Measurements from ENCODE around the gene TEX19. TPM values are rescaled to one million over a fixed set of nuclear protein-coding genes. Genes with fewer than 3 reads are reported as not detected.

The TEX19 gene
- total RNA-seq, 4 donors from 2014 or later = not detected

DNA sequence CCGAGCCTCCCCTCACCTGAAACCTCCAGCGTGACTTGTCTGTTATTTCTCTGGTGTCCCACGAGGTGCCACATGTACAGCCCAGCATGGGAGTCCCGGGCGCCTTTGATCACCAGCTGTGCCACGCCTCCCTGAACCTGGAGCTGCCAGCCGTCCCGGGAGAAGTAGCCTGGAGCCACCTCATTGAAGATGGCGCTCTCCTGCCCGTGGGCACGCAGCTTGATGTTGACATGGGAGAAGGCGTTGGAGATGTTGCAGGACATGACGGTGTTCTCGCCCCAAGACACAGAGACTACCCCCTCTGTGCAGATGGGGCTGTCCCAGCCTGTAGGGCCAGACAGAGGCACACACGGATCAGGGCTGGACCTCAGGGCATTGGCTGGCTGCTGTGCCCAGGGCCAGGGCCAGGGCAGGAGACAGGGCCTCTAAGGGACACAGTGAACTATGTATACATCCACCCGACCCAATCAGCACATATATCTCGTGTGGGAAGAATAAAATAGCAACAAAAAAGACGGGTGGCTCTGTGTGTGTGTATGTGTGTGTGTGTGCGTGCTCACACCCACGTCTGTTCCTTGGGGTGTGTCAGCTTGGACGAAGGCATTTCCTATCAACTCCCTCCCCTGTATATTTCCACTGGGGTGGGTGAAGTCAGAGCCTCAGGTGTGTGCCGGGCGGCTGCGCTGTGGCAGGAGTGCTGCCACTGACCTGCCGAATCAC, 34.3 kb upstream of the TEX19 start:
- DNase-seq (ENCODE audit: low spot score in 2 of 2) = no peak
- WGBS, 2 donors = 49 to 60% methylated on average over 24 to 25 of the region's 25 CpGs
- TF ChIP-seq, protein P1, sequence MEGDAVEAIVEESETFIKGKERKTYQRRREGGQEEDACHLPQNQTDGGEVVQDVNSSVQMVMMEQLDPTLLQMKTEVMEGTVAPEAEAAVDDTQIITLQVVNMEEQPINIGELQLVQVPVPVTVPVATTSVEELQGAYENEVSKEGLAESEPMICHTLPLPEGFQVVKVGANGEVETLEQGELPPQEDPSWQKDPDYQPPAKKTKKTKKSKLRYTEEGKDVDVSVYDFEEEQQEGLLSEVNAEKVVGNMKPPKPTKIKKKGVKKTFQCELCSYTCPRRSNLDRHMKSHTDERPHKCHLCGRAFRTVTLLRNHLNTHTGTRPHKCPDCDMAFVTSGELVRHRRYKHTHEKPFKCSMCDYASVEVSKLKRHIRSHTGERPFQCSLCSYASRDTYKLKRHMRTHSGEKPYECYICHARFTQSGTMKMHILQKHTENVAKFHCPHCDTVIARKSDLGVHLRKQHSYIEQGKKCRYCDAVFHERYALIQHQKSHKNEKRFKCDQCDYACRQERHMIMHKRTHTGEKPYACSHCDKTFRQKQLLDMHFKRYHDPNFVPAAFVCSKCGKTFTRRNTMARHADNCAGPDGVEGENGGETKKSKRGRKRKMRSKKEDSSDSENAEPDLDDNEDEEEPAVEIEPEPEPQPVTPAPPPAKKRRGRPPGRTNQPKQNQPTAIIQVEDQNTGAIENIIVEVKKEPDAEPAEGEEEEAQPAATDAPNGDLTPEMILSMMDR (IDR thresholded peaks at IDR 0.05) = no peak
- TF ChIP-seq POLR2A (IDR thresholded peaks at IDR 0.05) = no peak
- H3K4me3 ChIP-seq (ENCODE audit: low read depth, poor library complexity, severe bottlenecking) = no peak overlapping the region
- intact Hi-C loops (cut with DNase I; ENCODE audit: low total_unique reads) = no loop called here

- intact Hi-C loops (cut with DNase I; ENCODE audit: low total_unique reads) = no loop called here
- WGBS, 2 donors = 86 to 90% methylated on average over 25 to 28 of the region's 30 CpGs
These were observed 33.5 kb upstream of the TEX19 start for GRCh38 chr17:82325286-82326180.

DNA sequence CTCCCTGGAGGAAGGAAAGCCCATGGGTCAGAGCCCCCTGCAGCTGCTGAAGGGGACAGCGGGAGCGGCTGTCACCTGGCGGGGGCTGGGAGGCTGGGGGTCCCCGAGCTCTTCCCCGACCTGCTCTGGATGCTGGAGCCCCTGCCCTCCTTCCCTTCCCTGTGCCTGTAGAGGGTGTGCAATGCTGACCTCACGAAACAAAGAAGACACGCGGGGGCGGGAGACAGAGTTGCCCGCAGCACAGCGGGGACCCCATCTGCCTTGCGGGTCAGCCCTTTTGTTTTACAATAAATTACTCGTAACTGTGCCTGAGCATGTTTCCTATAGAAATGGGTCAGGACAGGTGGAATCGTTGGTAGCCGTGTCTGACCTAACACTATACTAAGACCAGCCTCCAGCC, 31.8 kb upstream of the TEX19 start:
- DNase-seq (ENCODE audit: low spot score in 2 of 2) = no peak
- intact Hi-C loops (cut with DNase I; ENCODE audit: low total_unique reads) = no loop called here
- TF ChIP-seq POLR2A (IDR thresholded peaks at IDR 0.05) = no peak
- TF ChIP-seq, protein P1 (IDR thresholded peaks at IDR 0.05) = no peak
- H3K4me3 ChIP-seq (ENCODE audit: low read depth, poor library complexity, severe bottlenecking) = no peak overlapping the region
- 83 to 84% methylated on average over 15 of the region's 15 CpGs for WGBS, 2 donors

More at GRCh38 chr17:82325286-82326180, 33.5 kb upstream of the TEX19 start:
- TF ChIP-seq, protein P1 (IDR thresholded peaks at IDR 0.05) = no peak
- no peak for TF ChIP-seq POLR2A (IDR thresholded peaks at IDR 0.05)
- no peak overlapping the region for H3K4me3 ChIP-seq (ENCODE audit: low read depth, poor library complexity, severe bottlenecking)
- DNase-seq (ENCODE audit: low spot score in 2 of 2) = no peak

DNA sequence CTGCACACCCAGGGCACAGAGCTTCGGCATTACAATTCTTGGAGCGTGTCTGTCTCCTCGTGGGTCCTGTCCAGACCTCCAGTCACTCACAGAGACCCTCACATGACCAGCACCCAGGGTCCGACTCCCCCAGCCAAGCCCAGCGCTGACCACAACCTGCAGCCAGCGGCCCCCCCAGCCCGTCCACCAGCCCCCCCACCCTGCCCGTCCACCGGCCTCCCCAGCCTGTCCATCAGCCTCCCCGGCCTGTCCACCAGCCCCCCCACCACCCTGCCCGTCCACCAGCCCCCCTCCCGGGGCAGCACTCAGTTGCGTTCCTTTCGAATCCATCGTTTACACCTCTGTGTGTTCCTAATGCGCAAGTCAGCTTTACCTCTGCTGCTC, 31.3 kb upstream of the TEX19 start:
- TF ChIP-seq, protein P1 (IDR thresholded peaks at IDR 0.05) = no peak
- TF ChIP-seq POLR2A (IDR thresholded peaks at IDR 0.05) = no peak
- no peak overlapping the region for H3K4me3 ChIP-seq (ENCODE audit: low read depth, poor library complexity, severe bottlenecking)
- no peak for DNase-seq (ENCODE audit: low spot score in 2 of 2)
- intact Hi-C loops (cut with DNase I; ENCODE audit: low total_unique reads) = no loop called here
- WGBS, 2 donors = 62 to 74% methylated on average over 15 to 16 of the region's 16 CpGs

GRCh38 chr17:82328141-82328993, 30.7 kb upstream of the TEX19 start:
- no peak overlapping the region for H3K4me3 ChIP-seq (ENCODE audit: low read depth, poor library complexity, severe bottlenecking)
- DNase-seq (ENCODE audit: low spot score in 2 of 2) = no peak
- no peak for TF ChIP-seq POLR2A (IDR thresholded peaks at IDR 0.05)
- TF ChIP-seq, protein P1 (IDR thresholded peaks at IDR 0.05) = peak in 1 of 3 donors; percentile 25
- 54 to 67% methylated on average over 20 to 28 of the region's 28 CpGs for WGBS, 2 donors
- intact Hi-C loops (cut with DNase I; ENCODE audit: low total_unique reads) = no loop called here
